H1 (cell line): ENCODE measurements around the gene TRHDE. TPM values are rescaled to one million over a fixed set of nuclear protein-coding genes. Genes with fewer than 3 reads are reported as not detected.

Source experiments
- RNF2 ChIP-seq: fragments of 200-900, 300-1000 bp; sonication (generic); IDR thresholded peaks from 2 replicates; pipeline ENCODE4 v1.7.1; 2016; ENCODE audit warnings: borderline replicate concordance, low read depth, mild to moderate bottlenecking, antibody characterized with exemption, low read length; ENCODE audit not compliant: poor library complexity, severe bottlenecking; ENCODE audit errors: missing control alignments
- SRF ChIP-seq: IDR thresholded peaks from 2 replicates; pipeline ENCODE4 v1.6.1; 2011; ENCODE audit warnings: mild to moderate bottlenecking, low read depth, low read length, moderate library complexity
- polyA plus RNA-seq, 7 experiments: library from polyadenylated mRNA; depleted of rRNA in 3 of 7; stranded (reverse) in 5 of 7; unstranded in 2 of 7; fragments of >200 nt in 5 of 7; fragments of 200-250 nt in 2 of 7; gene quantifications; 1 replicate in 5 of 7; 2 replicates in 1 of 7; 4 replicates in 1 of 7; pipeline versions ENCODE4 v1.2.1 to v1.2.3, GENCODE V29; 2011 to 2013; ENCODE audit warnings: missing spikeins in 2 of 7, mixed read lengths in 2 of 7
- total RNA-seq: library from RNA; stranded (reverse); fragmentation: NEBNext Ultra II Directional; extraction: Animal tissue kit (Norgen Biotek cat#: 25700); gene quantifications from 2 replicates; pipeline ENCODE4 v1.2.1, GENCODE V29; 2021

TRHDE gene
- total and polyA plus RNA-seq, 2 of the 8 experiments (the other 6 are each of a cell fraction or from before 2014, with no cell fraction given), result 1.3 to 5.0 TPM

DNA sequence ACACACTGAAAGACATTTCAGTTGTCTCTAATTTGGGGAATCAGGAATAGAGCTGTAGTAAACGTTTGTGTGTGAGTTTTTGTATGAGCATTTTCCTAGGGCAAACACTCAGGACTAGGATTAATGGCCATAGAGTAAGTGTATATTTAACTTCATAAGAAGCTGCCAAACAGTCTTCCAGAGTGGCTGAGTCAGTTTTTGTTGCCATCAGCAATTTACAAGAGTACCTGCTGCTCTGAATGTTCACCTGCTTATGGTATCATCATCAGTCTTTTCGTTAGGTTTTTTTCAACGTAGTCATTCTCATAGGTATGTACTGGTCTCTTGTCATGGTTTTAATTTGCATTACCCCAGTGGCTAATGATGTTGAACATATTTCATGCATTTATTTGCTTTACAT, 30.6 kb upstream of the TRHDE start (continued):
- TF ChIP-seq RNF2 (no peak), SRF (no peak)
